SK-N-SH (cell line): ENCODE data around the gene KIF5C. TPM values are rescaled to one million over a fixed set of nuclear protein-coding genes. Genes with fewer than 3 reads are reported as not detected.

Experiments used
- CTCF ChIA-PET: fragments of 300-600, 350-600 bp; formaldehyde crosslinking; extraction: SDS; loops from one replicate; lab custom pipeline; 2021; lab: Yijun Ruan, JAX
- POLR2A ChIA-PET: fragments of 350-600 bp; sonication (Branson Sonifier 250); formaldehyde crosslinking; extraction: SDS; loops from one replicate; lab custom pipeline; 2020; ENCODE audit warnings: antibody characterized with exemption, inconsistent platforms; lab: Yijun Ruan, JAX
- DNase-seq: peaks from one replicate; pipeline ENCODE4 v3.0.0; 2012
- H2AFZ ChIP-seq: fragments of 200-600 bp; sonication (generic); 2 replicates; pipeline ENCODE4 v1.8.1; 2016; ENCODE audit warnings: antibody characterized with exemption, mild to moderate bottlenecking, low read depth
- H3F3A ChIP-seq: fragments of 200-600 bp; sonication (generic); replicated peaks from 2 replicates; pipeline ENCODE3; 2016; ENCODE audit warnings: antibody characterized with exemption, mild to moderate bottlenecking; ENCODE audit not compliant: insufficient read depth
- H3K27ac ChIP-seq, 2 experiments: fragments of 200-500 bp in 1 of 2; fragments of 200-600 bp in 1 of 2; sonication (Bioruptor generic) in 1 of 2; sonication (generic), shearing (Covaris generic) in 1 of 2; 2 replicates each; pipeline versions ENCODE4 v1.5.1 to v1.6.1; 2014 to 2016; ENCODE audit warnings: low read depth in 2 of 2, inconsistent platforms in 1 of 2, low read length in 1 of 2, mild to moderate bottlenecking in 1 of 2, mixed read lengths in 1 of 2
- H3K27me3 ChIP-seq: fragments of 200-600 bp; sonication (generic), shearing (Covaris generic); 2 replicates; pipeline ENCODE4 v1.6.1; 2016; ENCODE audit warnings: mixed run types; ENCODE audit not compliant: insufficient read depth
- H3K36me3 ChIP-seq, 2 experiments: fragments of 200-500 bp in 1 of 2; fragments of 200-600 bp in 1 of 2; sonication (Bioruptor generic) in 1 of 2; sonication (generic) in 1 of 2; replicated peaks in 1 of 2; 2 replicates each; pipeline versions ENCODE3 to v1.5.1; 2014 to 2016; ENCODE audit warnings: low read length in 1 of 2, mild to moderate bottlenecking in 1 of 2; ENCODE audit not compliant: insufficient read depth in 2 of 2, control insufficient read depth in 1 of 2
- H3K4me1 ChIP-seq, 2 experiments: fragments of 200-500 bp in 1 of 2; fragments of 200-600 bp in 1 of 2; sonication (Bioruptor generic) in 1 of 2; sonication (generic), shearing (Covaris generic) in 1 of 2; 2 replicates each; pipeline versions ENCODE4 v1.5.1 to v1.6.1; 2014 to 2016; ENCODE audit warnings: low read depth in 1 of 2, low read length in 1 of 2, mixed run types in 1 of 2; ENCODE audit not compliant: insufficient read depth in 2 of 2, control insufficient read depth in 1 of 2
- H3K4me2 ChIP-seq: fragments of 200-600 bp; sonication (generic), shearing (Covaris generic); 2 replicates; pipeline ENCODE4 v1.6.1; 2017; ENCODE audit warnings: mixed run types
- H3K4me3 ChIP-seq, 2 experiments: fragments of 200-500 bp in 1 of 2; fragments of 200-600 bp in 1 of 2; sonication (Bioruptor generic) in 1 of 2; sonication (generic), shearing (Covaris generic) in 1 of 2; 2 replicates each; pipeline versions ENCODE4 v1.5.1 to v1.8.1; 2014 to 2016; ENCODE audit warnings: low read depth in 2 of 2, inconsistent platforms in 1 of 2, low read length in 1 of 2, mild to moderate bottlenecking in 1 of 2, mixed read lengths in 1 of 2, moderate library complexity in 1 of 2
- H3K79me2 ChIP-seq: fragments of 200-600 bp; sonication (generic); 2 replicates; pipeline ENCODE4 v1.8.1; 2017; ENCODE audit warnings: mild to moderate bottlenecking; ENCODE audit not compliant: insufficient read depth
- H3K9ac ChIP-seq: fragments of 200-600 bp; sonication (generic); 2 replicates; pipeline ENCODE4 v1.6.1; 2017; ENCODE audit warnings: mixed run types
- H3K9me2 ChIP-seq: fragments of 200-600 bp; sonication (generic); 2 replicates; pipeline ENCODE4 v1.6.1; 2017; ENCODE audit warnings: mixed run types
- H3K9me3 ChIP-seq: fragments of 200-600 bp; sonication (generic); 2 replicates; pipeline ENCODE4 v1.6.1; 2017; ENCODE audit warnings: mixed run types, mild to moderate bottlenecking, moderate library complexity
- H4K20me1 ChIP-seq: fragments of 200-600 bp; sonication (generic); 2 replicates; pipeline ENCODE4 v1.6.1; 2017; ENCODE audit warnings: mild to moderate bottlenecking, mixed run types; ENCODE audit not compliant: insufficient read depth
- CHD2 ChIP-seq: fragments of 150-350 bp; IDR thresholded peaks from 2 replicates; pipeline ENCODE4 v1.6.1; 2018; ENCODE audit warnings: low read length; ENCODE audit not compliant: partially characterized antibody
- FOSL2 ChIP-seq: IDR thresholded peaks from 2 replicates; pipeline ENCODE4 v1.4.0; 2012; ENCODE audit warnings: low read depth, mild to moderate bottlenecking, moderate library complexity, borderline replicate concordance
- GABPA ChIP-seq: IDR thresholded peaks from 2 replicates; pipeline ENCODE4 v1.4.0; 2012; ENCODE audit warnings: low read depth, mild to moderate bottlenecking
- IRF3 ChIP-seq: fragments of 150-350 bp; IDR thresholded peaks from 2 replicates; pipeline ENCODE4 v1.6.1; 2016; ENCODE audit warnings: mild to moderate bottlenecking, low read depth, low read length
- JUND ChIP-seq: IDR thresholded peaks from 2 replicates; pipeline ENCODE4 v1.4.0; 2012
- MAX ChIP-seq: IDR thresholded peaks from 2 replicates; pipeline ENCODE4 v1.4.0; 2012; ENCODE audit warnings: low read depth
- NFIC ChIP-seq: IDR thresholded peaks from 2 replicates; pipeline ENCODE4 v1.4.0; 2012; ENCODE audit warnings: borderline replicate concordance
- PBX3 ChIP-seq: IDR thresholded peaks from 2 replicates; pipeline ENCODE4; 2012
- POLR2AphosphoS5 ChIP-seq: IDR thresholded peaks from 2 replicates; pipeline ENCODE4 v1.6.1; 2012; ENCODE audit warnings: low read depth, low read length
- REST ChIP-seq: IDR thresholded peaks from 2 replicates; pipeline ENCODE4 v1.6.1; 2012; ENCODE audit warnings: mild to moderate bottlenecking, low read depth, low read length, moderate library complexity
- RXRA ChIP-seq: IDR thresholded peaks from 2 replicates; pipeline ENCODE4 v1.4.0; 2012; ENCODE audit warnings: low read depth, mild to moderate bottlenecking, borderline replicate concordance
- SIN3A ChIP-seq: IDR thresholded peaks from 2 replicates; pipeline ENCODE4 v1.6.1; 2012; ENCODE audit warnings: low read depth, mild to moderate bottlenecking, low read length, moderate library complexity, borderline replicate concordance
- SMC3 ChIP-seq: IDR thresholded peaks from 2 replicates; pipeline ENCODE4 v1.6.1; 2012; ENCODE audit warnings: low read depth, low read length, improper control_type of control experiment
- TAF1 ChIP-seq: IDR thresholded peaks from 2 replicates; pipeline ENCODE4 v1.6.1; 2012; ENCODE audit warnings: low read depth, mild to moderate bottlenecking, low read length, moderate library complexity, borderline replicate concordance
- USF1 ChIP-seq: IDR thresholded peaks from 2 replicates; pipeline ENCODE4 v1.4.0; 2012; ENCODE audit warnings: low read depth, borderline replicate concordance
- USF2 ChIP-seq: fragments of 150-350 bp; IDR thresholded peaks from 2 replicates; pipeline ENCODE4 v1.6.1; 2017; ENCODE audit warnings: antibody characterized with exemption, low read length, low read depth, borderline replicate concordance
- YY1 ChIP-seq: IDR thresholded peaks from 2 replicates; pipeline ENCODE4 v1.4.0; 2012; ENCODE audit warnings: low read depth, mild to moderate bottlenecking
- ZBTB33 ChIP-seq: IDR thresholded peaks from 2 replicates; pipeline ENCODE4 v1.4.0; 2012; ENCODE audit warnings: low read depth, borderline replicate concordance
- polyA plus RNA-seq, 3 experiments: library from polyadenylated mRNA; depleted of rRNA; stranded (reverse); fragments of >200 nt; gene quantifications; 2 replicates each; pipeline ENCODE4 v1.2.3, GENCODE V29; 2012

The KIF5C gene
- polyA plus RNA-seq, 1 of the 3 experiments (the other 2 are of a cell fraction), result 3.9 TPM

- Histone ChIP-seq H3K27me3 (no peaks in the 10 kb centered on the region), H3K27ac (no peak overlapping the region), H4K20me1 (no peaks in the 10 kb centered on the region), H2AFZ (no peak overlapping the region), H3K4me3 (no peak overlapping the region), H3K9me2 (no peaks in the 10 kb centered on the region), H3K9me3 (no peaks in the 10 kb centered on the region), H3K79me2 (no peaks in the 10 kb centered on the region), H3K4me1 (no peaks in the 10 kb centered on the region; a peak in 1 of 4 replicates), H3K9ac (no peak overlapping the region), H3F3A (no peaks in the 10 kb centered on the region), H3K36me3 (peaks cover 10 to 11% of the 10 kb centered on the region in 2 experiments), H3K4me2 (no peak overlapping the region)
- ChIA-PET CTCF (interaction anchor here (1.2 kb wide), 1 partner anchor 44 kb away, joined by 3 read pairs; no protein-coding TSS in a partner anchor), POLR2A (no interaction called here)
- DNase-seq, result no peak
- no peak for TF ChIP-seq GABPA
Observed at GRCh38 chr2:148983896-148984295, 108.9 kb downstream of the KIF5C start.

GRCh38 chr2:148984449-148984848 lies 109.4 kb downstream of the KIF5C start:
- Histone ChIP-seq H3F3A (no peaks in the 10 kb centered on the region), H3K27ac (no peak overlapping the region), H3K27me3 (no peaks in the 10 kb centered on the region), H3K4me3 (no peak overlapping the region), H3K9me2 (no peaks in the 10 kb centered on the region), H3K9ac (no peak overlapping the region), H3K4me2 (no peak overlapping the region), H3K9me3 (no peaks in the 10 kb centered on the region), H3K79me2 (no peaks in the 10 kb centered on the region), H2AFZ (no peak overlapping the region), H4K20me1 (no peaks in the 10 kb centered on the region), H3K4me1 (no peaks in the 10 kb centered on the region; a peak in 1 of 4 replicates), H3K36me3 (peaks cover 10 to 11% of the 10 kb centered on the region in 2 experiments)
- ChIA-PET CTCF (interaction anchor here (0.7 to 2.0 kb wide), 4 partner anchors 8 to 556 kb away, joined by 3 to 6 read pairs (median 4); no protein-coding TSS in a partner anchor), POLR2A (no interaction called here)
- DNase-seq, result no peak
- TF ChIP-seq SIN3A (no peak), TAF1 (no peak), REST (no peak), USF1 (no peak), ZBTB33 (no peak), FOSL2 (no peak), SMC3 (no peak), YY1 (no peak), JUND (no peak), NFIC (no peak), POLR2AphosphoS5 (no peak), CHD2 (no peak), IRF3 (no peak), USF2 (no peak), RXRA (no peak), MAX (no peak), PBX3 (no peak)
